NCI-H69 (cell line): ENCODE measurements around the gene CASP7.
A peak's percentile ranks its signal among the peaks of the same experiment; 100 is the strongest.
"Not testable (repeated sequence)": the region's sequence is repeated elsewhere in the genome, so short reads cannot be mapped to it uniquely, and the experiment has no call there.

Experiments used
- DNase-seq: peaks from one replicate; lab custom pipeline; 2025; lab: John Stamatoyannopoulos, UW

The CASP7 gene

GRCh38 chr10:113754125-113754524 lies 74.4 kb downstream of the CASP7 start:
- DNase-seq: no peak

GRCh38 chr10:113754768-113755167 lies 75.1 kb downstream of the CASP7 start:
- DNase-seq: no peak

GRCh38 chr10:113756940-113757543 lies 77.3 kb downstream of the CASP7 start:
- DNase-seq: no peak

DNA sequence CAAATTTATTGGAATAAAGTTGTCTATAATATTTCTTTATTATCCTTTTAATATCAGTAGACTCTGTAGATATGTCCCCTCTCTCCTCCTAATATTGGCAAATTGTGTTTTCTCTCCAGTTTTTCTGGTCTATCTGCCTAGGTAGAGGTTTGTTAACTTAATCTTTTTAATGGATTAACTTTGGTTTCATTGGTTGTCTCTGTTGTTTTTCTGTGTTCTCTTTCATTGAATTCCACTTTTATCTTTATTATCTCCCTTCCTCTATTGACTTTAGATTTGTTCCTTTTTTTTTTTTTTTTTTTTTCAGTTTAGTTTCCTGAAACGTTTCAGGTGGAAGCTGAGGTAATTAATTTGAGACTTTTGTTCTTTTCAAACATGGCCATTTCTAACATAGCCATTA lies 82.4 kb downstream of the CASP7 start:
- DNase-seq: no peak

GRCh38 chr10:113764582-113764981 lies 84.9 kb downstream of the CASP7 start:
- DNase-seq: no peak

- peak; percentile 18 for DNase-seq
Measured at GRCh38 chr10:113765910-113766309, 86.2 kb downstream of the CASP7 start.

DNA sequence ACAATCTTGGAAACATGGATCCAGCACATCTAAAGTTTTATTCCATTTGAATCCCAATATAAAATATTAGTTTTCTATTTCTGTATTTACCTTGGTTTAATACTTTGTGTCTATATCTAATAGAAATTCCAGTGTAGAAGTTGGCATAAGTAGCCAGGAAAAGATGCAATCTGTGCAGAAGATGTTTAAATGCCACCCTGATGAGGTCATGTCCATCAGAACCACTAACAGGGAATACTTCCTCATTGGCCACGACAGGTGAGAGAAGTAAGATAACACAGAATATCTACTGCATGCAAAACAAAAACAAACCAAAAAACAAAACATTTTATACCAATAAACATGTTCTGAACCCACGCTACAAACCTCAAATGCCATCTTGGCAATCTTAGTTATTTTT lies 87.5 kb downstream of the CASP7 start:
- DNase-seq: no peak

DNA sequence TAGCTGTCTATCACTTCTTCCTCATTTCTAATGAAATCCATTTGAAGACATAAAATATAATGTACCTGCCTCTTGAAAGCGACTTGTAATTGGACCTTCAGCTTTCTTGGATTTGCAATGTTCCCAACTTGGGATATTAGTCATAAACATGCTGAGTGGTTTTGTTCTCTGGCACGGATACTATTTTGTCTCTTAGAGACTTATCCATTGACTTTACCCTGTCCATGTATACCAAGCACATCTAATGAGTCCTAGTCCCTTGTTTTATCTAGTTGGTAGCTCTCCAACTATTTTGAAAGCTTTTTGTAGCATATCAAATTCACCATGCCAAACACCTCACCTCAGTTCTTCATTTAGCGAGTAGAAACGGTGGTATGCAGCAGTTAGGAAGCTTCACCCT lies 90.6 kb downstream of the CASP7 start:
- no peak for DNase-seq

GRCh38 chr10:113771131-113771530 lies 91.4 kb downstream of the CASP7 start:
- DNase-seq: not testable (repeated sequence)

DNA sequence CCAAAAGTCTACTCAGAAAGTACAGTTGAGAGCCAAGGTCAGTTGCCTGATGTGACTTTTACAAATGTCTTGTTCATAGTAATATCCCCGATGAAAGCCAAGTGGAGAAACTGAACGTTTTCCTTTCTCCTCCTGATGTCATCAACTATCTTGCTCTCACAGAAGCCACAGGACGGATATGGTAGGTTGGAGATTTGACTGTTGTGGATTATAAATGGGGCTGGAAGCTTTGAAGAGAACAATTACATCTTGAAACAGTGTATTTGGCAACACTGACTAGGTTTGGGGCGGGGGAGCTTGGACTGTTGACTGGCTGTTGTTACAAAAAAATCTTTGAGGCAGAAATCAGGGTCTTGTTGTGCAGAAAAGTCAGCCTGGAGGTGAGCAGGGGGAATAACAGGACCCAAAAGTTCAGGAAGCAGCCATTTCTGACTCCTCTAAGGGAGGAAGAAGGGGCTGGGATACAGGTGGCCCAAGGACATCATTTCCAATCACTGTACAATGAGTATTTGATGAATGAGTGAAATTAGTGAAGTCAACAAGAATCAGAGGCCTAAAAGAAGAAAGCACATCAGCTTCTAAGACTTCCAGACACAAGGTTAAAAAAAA lies 96.1 kb downstream of the CASP7 start:
- DNase-seq: no peak

DNA sequence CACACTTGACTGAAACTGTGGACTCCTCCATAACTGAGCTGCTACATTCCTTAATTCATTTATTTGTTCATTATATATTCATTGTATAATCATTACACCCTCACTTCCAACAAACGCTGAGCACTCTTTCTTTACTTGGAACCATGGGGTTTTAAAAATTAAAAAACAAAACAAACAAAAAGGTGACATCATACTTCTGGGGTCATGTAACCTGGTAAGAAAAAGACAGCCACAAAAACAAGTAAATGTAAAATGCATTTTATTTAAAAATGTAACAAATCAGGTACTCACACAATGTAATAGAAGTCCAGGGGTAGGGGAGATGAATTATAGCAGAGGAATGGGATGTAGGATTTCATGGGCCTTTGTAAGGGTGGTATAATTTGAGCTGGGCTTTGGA lies 96.8 kb downstream of the CASP7 start:
- no peak for DNase-seq
